Vagina (tissue), 2 donors: ENCODE results near the gene STK32B. TPM values are rescaled to one million over a fixed set of nuclear protein-coding genes. Genes with fewer than 3 reads are reported as not detected.
"Not testable (repeated sequence)": the region's sequence is repeated elsewhere in the genome, so short reads cannot be mapped to it uniquely, and the experiment has no call there.

Experiments
- DNase-seq, 2 donors: peaks; one replicate each; pipeline ENCODE4 v3.0.0-alpha.2; 2017; ENCODE audit errors: extremely low spot score in 2 of 2
- H3K27ac ChIP-seq: fragments of 200-600 bp; sonication (generic); one replicate; pipeline ENCODE4 v1.5.1; 2019
- H3K27me3 ChIP-seq: fragments of 200-600 bp; sonication (generic); one replicate; pipeline ENCODE4 v1.5.1; 2019
- H3K36me3 ChIP-seq, 2 donors: fragments of 200-600 bp; sonication (generic); one replicate each; pipeline ENCODE4 v1.5.1; 2017 to 2019
- H3K4me1 ChIP-seq: fragments of 200-600 bp; sonication (generic); one replicate; pipeline ENCODE4 v1.5.1; 2019
- H3K4me3 ChIP-seq, 2 donors: fragments of 200-600 bp; sonication (generic); 1 replicate in 1 of 2; 2 replicates in 1 of 2; pipeline ENCODE4 v1.5.1; 2016 to 2019
- H3K9me3 ChIP-seq: fragments of 200-600 bp; sonication (generic); one replicate; pipeline ENCODE4 v1.5.1; 2019
- POLR2A ChIP-seq, 2 donors: fragments of 450-650 bp; IDR thresholded peaks; one replicate each; pipeline ENCODE4 v1.6.1; 2017; ENCODE audit warnings: antibody characterized with exemption in 2 of 2, mild to moderate bottlenecking in 2 of 2, moderate library complexity in 2 of 2
- POLR2AphosphoS5 ChIP-seq, 2 donors: sonication (generic); formaldehyde crosslinking; IDR thresholded peaks; one replicate each; pipeline ENCODE4 v1.9.0; 2017; ENCODE audit warnings: antibody characterized with exemption in 2 of 2, mild to moderate bottlenecking in 2 of 2, low read depth in 1 of 2; ENCODE audit not compliant: insufficient read depth in 1 of 2
- intact Hi-C: fragments of 100-400 bp; cut with DNase I; formaldehyde crosslinking; loops from one replicate; pipeline ENCODE4 v1.15.1; 2023
- total RNA-seq: library from RNA; depleted of rRNA; stranded (reverse); fragments of >200 nt; gene quantifications from one replicate; pipeline ENCODE4 v1.2.3, GENCODE V29; 2016
- TF ChIP-seq, protein P1 (sequence below), 3 experiments: fragments of 450-650 bp in 2 of 3; fragments of 200-600 bp in 1 of 3; sonication (generic) in 1 of 3; IDR thresholded peaks; one replicate each; pipeline ENCODE4 v1.5.1; 2017 to 2019; ENCODE audit warnings: antibody characterized with exemption in 3 of 3, mild to moderate bottlenecking in 2 of 3, moderate library complexity in 2 of 3

The STK32B gene
- total RNA-seq, 1 donor from 2014 or later: 6.4 TPM

DNA sequence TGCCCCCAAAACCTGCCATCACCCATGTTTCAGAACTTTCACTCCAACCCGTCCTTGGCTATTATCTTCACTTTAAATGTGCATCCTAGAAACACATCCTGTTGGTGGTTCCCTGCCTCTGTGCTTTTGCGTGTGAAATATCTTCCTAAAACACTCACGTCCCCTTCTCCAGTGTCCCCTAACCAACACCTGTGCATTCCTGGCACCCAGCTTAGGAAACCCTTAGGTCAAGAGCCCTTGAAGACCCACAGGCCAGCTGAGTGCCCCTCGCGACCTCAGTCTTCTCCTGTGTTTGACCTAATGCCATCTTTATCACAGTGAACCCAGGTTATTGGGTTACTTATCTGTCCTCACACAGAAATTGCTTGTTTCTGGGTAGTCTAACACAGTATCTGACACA, 117.6 kb downstream of the STK32B start:
- no peak for TF ChIP-seq POLR2AphosphoS5 (IDR thresholded peaks at IDR 0.05; ENCODE audit: insufficient read depth in 1 of 2, low read depth in 1 of 2)
- TF ChIP-seq POLR2A (IDR thresholded peaks at IDR 0.05): no peak
- TF ChIP-seq, protein P1, sequence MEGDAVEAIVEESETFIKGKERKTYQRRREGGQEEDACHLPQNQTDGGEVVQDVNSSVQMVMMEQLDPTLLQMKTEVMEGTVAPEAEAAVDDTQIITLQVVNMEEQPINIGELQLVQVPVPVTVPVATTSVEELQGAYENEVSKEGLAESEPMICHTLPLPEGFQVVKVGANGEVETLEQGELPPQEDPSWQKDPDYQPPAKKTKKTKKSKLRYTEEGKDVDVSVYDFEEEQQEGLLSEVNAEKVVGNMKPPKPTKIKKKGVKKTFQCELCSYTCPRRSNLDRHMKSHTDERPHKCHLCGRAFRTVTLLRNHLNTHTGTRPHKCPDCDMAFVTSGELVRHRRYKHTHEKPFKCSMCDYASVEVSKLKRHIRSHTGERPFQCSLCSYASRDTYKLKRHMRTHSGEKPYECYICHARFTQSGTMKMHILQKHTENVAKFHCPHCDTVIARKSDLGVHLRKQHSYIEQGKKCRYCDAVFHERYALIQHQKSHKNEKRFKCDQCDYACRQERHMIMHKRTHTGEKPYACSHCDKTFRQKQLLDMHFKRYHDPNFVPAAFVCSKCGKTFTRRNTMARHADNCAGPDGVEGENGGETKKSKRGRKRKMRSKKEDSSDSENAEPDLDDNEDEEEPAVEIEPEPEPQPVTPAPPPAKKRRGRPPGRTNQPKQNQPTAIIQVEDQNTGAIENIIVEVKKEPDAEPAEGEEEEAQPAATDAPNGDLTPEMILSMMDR (IDR thresholded peaks at IDR 0.05): no peak
- intact Hi-C loops: no loop called here
- Histone ChIP-seq H3K36me3 (no peaks in the 10 kb centered on the region), H3K9me3 (no peaks in the 10 kb centered on the region), H3K27ac (no peak overlapping the region), H3K27me3 (no peaks in the 10 kb centered on the region), H3K4me3 (no peak overlapping the region), H3K4me1 (no peaks in the 10 kb centered on the region)
- DNase-seq: peak; percentile 5 to 74

DNA sequence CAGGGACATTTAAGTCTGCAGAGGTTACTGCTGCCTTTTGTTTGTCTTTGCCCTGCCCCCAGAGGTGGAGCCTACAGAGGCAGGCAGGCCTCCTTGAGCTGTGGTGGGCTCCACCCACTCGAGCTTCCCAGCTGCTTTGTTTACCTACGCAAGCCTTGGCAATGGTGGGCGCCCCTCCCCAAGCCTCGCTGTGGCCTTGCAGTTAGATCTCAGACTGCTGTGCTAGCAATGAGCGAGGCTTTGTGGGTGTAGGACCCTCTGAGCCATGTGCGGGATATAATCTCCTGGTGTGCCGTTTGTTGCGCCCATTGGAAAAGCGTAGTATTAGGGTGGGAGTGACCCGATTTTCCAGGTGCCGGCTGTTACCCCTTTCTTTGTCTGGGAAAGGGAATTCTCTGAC, 124.6 kb downstream of the STK32B start:
- H3K9me3 ChIP-seq, H3K4me3 ChIP-seq, H3K4me1 ChIP-seq, intact Hi-C loops, H3K27ac ChIP-seq, H3K36me3 ChIP-seq, DNase-seq, H3K27me3 ChIP-seq: not testable (repeated sequence)

DNA sequence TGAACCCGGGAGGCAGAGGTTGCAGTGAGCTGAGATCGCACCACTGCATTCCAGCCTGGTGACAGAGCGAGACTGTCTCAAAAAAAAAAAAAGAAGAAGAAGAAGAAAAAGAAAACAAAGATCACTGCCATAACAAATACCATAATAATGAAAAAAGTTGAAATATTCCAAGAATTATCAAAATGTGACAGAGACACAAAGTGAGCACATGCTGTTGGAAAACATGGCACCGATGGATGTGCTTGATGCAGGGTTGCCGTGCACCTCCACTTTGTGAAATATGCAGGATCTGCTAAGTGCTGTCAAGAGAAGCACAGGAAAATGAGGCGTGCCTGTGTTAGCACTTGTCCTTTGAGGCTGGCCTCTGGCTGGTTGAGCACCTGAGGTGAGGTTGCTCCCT, 133.3 kb downstream of the STK32B start:
- no peak overlapping the region for H3K27ac ChIP-seq
- DNase-seq: no peak
- no peaks in the 10 kb centered on the region for H3K27me3 ChIP-seq
- intact Hi-C loops: no loop called here
- no peaks in the 10 kb centered on the region for H3K36me3 ChIP-seq
- no peak overlapping the region for H3K4me3 ChIP-seq
- TF ChIP-seq POLR2AphosphoS5 (IDR thresholded peaks at IDR 0.05; ENCODE audit: insufficient read depth in 1 of 2, low read depth in 1 of 2): no peak
- TF ChIP-seq POLR2A (IDR thresholded peaks at IDR 0.05): no peak
- TF ChIP-seq, protein P1 (IDR thresholded peaks at IDR 0.05): no peak
- H3K9me3 ChIP-seq: no peaks in the 10 kb centered on the region
- H3K4me1 ChIP-seq: no peaks in the 10 kb centered on the region

- Histone ChIP-seq H3K4me3 (no peak overlapping the region), H3K9me3 (no peaks in the 10 kb centered on the region), H3K4me1 (no peaks in the 10 kb centered on the region), H3K27ac (no peak overlapping the region), H3K27me3 (no peaks in the 10 kb centered on the region), H3K36me3 (no peaks in the 10 kb centered on the region)
- DNase-seq: no peak
- intact Hi-C loops: no loop called here
- TF ChIP-seq POLR2AphosphoS5 (IDR thresholded peaks at IDR 0.05; ENCODE audit: insufficient read depth in 1 of 2, low read depth in 1 of 2) (no peak), POLR2A (IDR thresholded peaks at IDR 0.05) (no peak)
- TF ChIP-seq, protein P1 (IDR thresholded peaks at IDR 0.05): no peak
Measured at GRCh38 chr4:5185551-5185950, 134.3 kb downstream of the STK32B start.

- Histone ChIP-seq H3K27me3 (no peaks in the 10 kb centered on the region), H3K9me3 (no peaks in the 10 kb centered on the region), H3K27ac (no peak overlapping the region), H3K4me1 (no peaks in the 10 kb centered on the region), H3K4me3 (no peak overlapping the region), H3K36me3 (no peaks in the 10 kb centered on the region)
- DNase-seq: no peak
- intact Hi-C loops: no loop called here
- no peak for TF ChIP-seq POLR2A (IDR thresholded peaks at IDR 0.05)
- TF ChIP-seq, protein P1 (IDR thresholded peaks at IDR 0.05): no peak
- TF ChIP-seq POLR2AphosphoS5 (IDR thresholded peaks at IDR 0.05; ENCODE audit: insufficient read depth in 1 of 2, low read depth in 1 of 2): no peak
Measured at GRCh38 chr4:5186271-5187064, 135.2 kb downstream of the STK32B start.
